ENCODE data around the gene XPC. TPM values are rescaled to one million over a fixed set of nuclear protein-coding genes. Genes with fewer than 3 reads are reported as not detected.

XPC gene
- total and polyA plus RNA-seq, 2 of the 8 experiments (the other 6 are each of a cell fraction or from before 2014, with no cell fraction given), result 8.8 to 27.3 TPM

- H4K20me1 ChIP-seq (replicated peaks in 1 of 2; ENCODE audit: control insufficient read depth in 1 of 2, insufficient read depth in 2 of 2, low read length in 2 of 2), result peaks cover 2 to 12% of the 10 kb centered on the region in 2 experiments
- no peak overlapping the region for H3K56ac ChIP-seq (replicated peaks; ENCODE audit: insufficient read length, low read depth, low read length)
- no peak overlapping the region for H3K27ac ChIP-seq (ENCODE audit: low read depth, low read length)
- H3K9me3 ChIP-seq (ENCODE audit: insufficient read depth in 2 of 2, low read depth in 1 of 2, low read length in 1 of 2), result no peaks in the 10 kb centered on the region
- FAIRE-seq, result no peak
- no peak overlapping the region for H3K18ac ChIP-seq (ENCODE audit: extremely low read depth, low read length)
- no peak for TF ChIP-seq KDM1A (IDR thresholded peaks at IDR 0.05; ENCODE audit: borderline replicate concordance, low read length)
- no peak for TF ChIP-seq TAF7 (optimal IDR thresholded peaks at IDR 0.05; ENCODE audit: borderline replicate concordance, low read depth, low read length)
- no peak for TF ChIP-seq USF2 (IDR thresholded peaks at IDR 0.05; ENCODE audit: low read length)
- no peak for TF ChIP-seq FOSL1 (IDR thresholded peaks at IDR 0.05; ENCODE audit: insufficient read depth, low read depth, low read length)
- no peak for TF ChIP-seq ATF2 (IDR thresholded peaks at IDR 0.05; ENCODE audit: low read length)
- TF ChIP-seq RNF2 (IDR thresholded peaks at IDR 0.05; ENCODE audit: borderline replicate concordance, low read depth, low read length, missing control alignments, poor library complexity, severe bottlenecking), result no peak
- no peak for TF ChIP-seq RFX5 (IDR thresholded peaks at IDR 0.05; ENCODE audit: borderline replicate concordance, low read depth, low read length)
- TF ChIP-seq ZNF274 (IDR thresholded peaks at IDR 0.05; ENCODE audit: borderline replicate concordance, extremely low read depth, low read length), result no peak
- H2AFZ ChIP-seq (ENCODE audit: low read length), result no peak overlapping the region
- ChIA-PET CTCF (ENCODE audit: partially characterized antibody) (interaction anchor here (0.9 to 1.2 kb wide), 2 partner anchors 9 to 244 kb away, joined by 3 read pairs; no protein-coding TSS in a partner anchor), POLR2A (ENCODE audit: partially characterized antibody) (interaction anchor here (6.2 kb wide), 1 partner anchor 15 kb away, joined by 32 read pairs; the partner anchor contains the start of genes CHCHD4 and TMEM43)
- no peak overlapping the region for H2AK5ac ChIP-seq (ENCODE audit: low read depth, low read length)
- no peak overlapping the region for H3K4me3 ChIP-seq (ENCODE audit: extremely low read depth in 1 of 4, insufficient read depth in 2 of 4, low read depth in 3 of 4, low read length in 4 of 4)
- no peak overlapping the region for H3K14ac ChIP-seq (ENCODE audit: insufficient read length)
- no peak overlapping the region for H2BK5ac ChIP-seq (ENCODE audit: low read depth, low read length)
- no peak overlapping the region for H3K23ac ChIP-seq (ENCODE audit: insufficient read length)
- H2BK15ac ChIP-seq (ENCODE audit: low read length), result no peak overlapping the region
- H3K36me3 ChIP-seq (ENCODE audit: control insufficient read depth in 2 of 4, insufficient read depth in 4 of 4, low read length in 3 of 4), result peaks cover 0 to 16% (median 10%) of the 10 kb centered on the region in 4 experiments; a peak in 5 of 8 replicates
- no peaks in the 10 kb centered on the region; a peak in 2 of 7 replicates for H3K4me1 ChIP-seq (replicated peaks in 1 of 4; ENCODE audit: control insufficient read depth in 3 of 4, insufficient read depth in 4 of 4, low read length in 3 of 4)
- H3K23me2 ChIP-seq (ENCODE audit: low read depth, low read length), result no peaks in the 10 kb centered on the region
- no peak overlapping the region for H2BK120ac ChIP-seq (replicated peaks; ENCODE audit: low read depth, low read length)
- 98% methylated on average over 4 of the region's 5 CpGs; no CpG with 5 or more reads in 1 of the 2 experiments for WGBS, 2 experiments (ENCODE audit: extremely low coverage in 1 of 2, insufficient coverage in 1 of 2, insufficient read length in 1 of 2, insufficient replicate concordance in 2 of 2, low coverage in 1 of 2, low lambda C conversion rate in 2 of 2, missing lambda C conversion rate in 1 of 2)
- no peak overlapping the region for H3K4me2 ChIP-seq (ENCODE audit: insufficient read depth in 1 of 2, low read depth in 2 of 2, low read length in 2 of 2)
- no peaks in the 10 kb centered on the region for H3K79me1 ChIP-seq (ENCODE audit: low read depth, low read length)
- H2BK20ac ChIP-seq (ENCODE audit: low read length), result no peak overlapping the region
- no peak overlapping the region for H3K9ac ChIP-seq (replicated peaks in 1 of 4; ENCODE audit: extremely low read depth in 1 of 4, low read depth in 3 of 4, low read length in 3 of 4)
- H4K8ac ChIP-seq (ENCODE audit: extremely low read depth, insufficient read depth, low read length), result no peak overlapping the region
- no peaks in the 10 kb centered on the region for H3K27me3 ChIP-seq (replicated peaks in 1 of 4; ENCODE audit: control insufficient read depth in 3 of 4, extremely low read depth in 1 of 4, insufficient read depth in 3 of 4, low read length in 3 of 4)
- no peak overlapping the region for H4K5ac ChIP-seq (ENCODE audit: insufficient read length, low read depth, low read length)
- no peaks in the 10 kb centered on the region for H3K79me2 ChIP-seq (ENCODE audit: control insufficient read depth in 1 of 2, insufficient read depth in 2 of 2, low read length in 2 of 2)
- DNase-seq (ENCODE audit: low read depth in 1 of 2, low spot score in 2 of 2), result no peak
- H4K91ac ChIP-seq (replicated peaks; ENCODE audit: insufficient read length, low read length), result no peak overlapping the region
- H3K4ac ChIP-seq (replicated peaks; ENCODE audit: insufficient read length, low read depth, low read length), result no peak overlapping the region
- H2BK12ac ChIP-seq (ENCODE audit: low read depth, low read length), result no peak overlapping the region
Observed at GRCh38 chr3:14139771-14140170, 38.6 kb downstream of the XPC start.

Measured in H1 (cell line).